WTC11 (cell line): ENCODE measurements around the gene SCIN. TPM values are rescaled to one million over a fixed set of nuclear protein-coding genes. Genes with fewer than 3 reads are reported as not detected.

ENCODE experiments used
- ATAC-seq: fragments of 200-7000 bp; cut with Tn5 transposase; 2 replicates; pipeline ENCODE4 v1.10.0; 2021; ENCODE audit warnings: mild to moderate bottlenecking, moderate library complexity
- CTCF ChIA-PET: fragments of 300-600 bp; sonication (Branson Sonifier 250); formaldehyde crosslinking; loops from one replicate; lab custom pipeline; 2021; ENCODE audit warnings: antibody characterized with exemption; lab: Charles Lee
- POLR2A ChIA-PET: fragments of 350-600 bp; sonication (Branson Sonifier 250); formaldehyde crosslinking; loops from one replicate; lab custom pipeline; 2021; ENCODE audit warnings: antibody characterized with exemption; lab: Charles Lee
- DNase-seq: peaks from one replicate; pipeline ENCODE4 v3.0.0; 2021; ENCODE audit warnings: low spot score
- H3K27ac Mint-ChIP-seq: 2 replicates; pipeline ENCODE4 v1.8.0; 2021; ENCODE audit warnings: mixed read lengths
- H3K27me3 Mint-ChIP-seq: 2 replicates; pipeline ENCODE4 v1.8.0; 2021; ENCODE audit warnings: low read depth, mild to moderate bottlenecking, moderate library complexity, mixed read lengths
- H3K36me3 Mint-ChIP-seq: 2 replicates; pipeline ENCODE4 v1.8.0; 2021; ENCODE audit warnings: mixed read lengths
- H3K4me1 Mint-ChIP-seq: 2 replicates; pipeline ENCODE4 v1.8.0; 2022; ENCODE audit warnings: mixed read lengths
- H3K4me3 Mint-ChIP-seq: 2 replicates; pipeline ENCODE4 v1.8.0; 2021; ENCODE audit warnings: mild to moderate bottlenecking, moderate library complexity, mixed read lengths
- H3K9me3 Mint-ChIP-seq: 2 replicates; pipeline ENCODE4 v1.8.0; 2021; ENCODE audit warnings: mixed read lengths
- ATF3 ChIP-seq: sonication (generic); formaldehyde crosslinking; conservative IDR thresholded peaks from 2 replicates; pipeline ENCODE4 v1.8.1; 2022; ENCODE audit warnings: mild to moderate bottlenecking, missing genetic modification reagents
- CBFB ChIP-seq: sonication (generic); formaldehyde crosslinking; IDR thresholded peaks from 2 replicates; pipeline ENCODE4 v1.8.1; 2022; ENCODE audit warnings: mild to moderate bottlenecking, low read depth, missing genetic modification reagents
- ELF4 ChIP-seq: sonication (generic); formaldehyde crosslinking; IDR thresholded peaks from 2 replicates; pipeline ENCODE4 v1.8.1; 2022; ENCODE audit warnings: low read depth, mild to moderate bottlenecking, moderate library complexity, missing genetic modification reagents
- FOXK1 ChIP-seq: sonication (generic); formaldehyde crosslinking; IDR thresholded peaks from 2 replicates; pipeline ENCODE4 v1.8.0; 2022; ENCODE audit warnings: mild to moderate bottlenecking, moderate library complexity, missing genetic modification reagents
- FOXP1 ChIP-seq: sonication (generic); formaldehyde crosslinking; IDR thresholded peaks from 2 replicates; pipeline ENCODE4 v1.8.0; 2022; ENCODE audit warnings: missing genetic modification reagents, mild to moderate bottlenecking, moderate library complexity, borderline replicate concordance
- GABPB1 ChIP-seq: sonication (generic); formaldehyde crosslinking; IDR thresholded peaks from 2 replicates; pipeline ENCODE4 v1.8.1; 2023; ENCODE audit warnings: mild to moderate bottlenecking, missing genetic modification reagents
- GTF2I ChIP-seq: fragments of 250-450 bp; sonication (Bioruptor Pico); conservative IDR thresholded peaks from 2 replicates; pipeline ENCODE4 v1.4.0; 2021; ENCODE audit warnings: mild to moderate bottlenecking
- HMGA2 ChIP-seq: fragments of 250-450 bp; sonication (Bioruptor Pico); IDR thresholded peaks from 2 replicates; pipeline ENCODE4 v1.4.0; 2021; ENCODE audit warnings: mild to moderate bottlenecking, moderate library complexity
- IRF2 ChIP-seq: sonication (generic); formaldehyde crosslinking; IDR thresholded peaks from 2 replicates; pipeline ENCODE4 v1.8.0; 2022; ENCODE audit warnings: low read depth, missing genetic modification reagents, borderline replicate concordance
- JAZF1 ChIP-seq: fragments of 250-450 bp; sonication (Bioruptor Pico); IDR thresholded peaks from 2 replicates; pipeline ENCODE4 v1.9.0; 2021; ENCODE audit warnings: moderate library complexity, mild to moderate bottlenecking, inconsistent platforms
- JUN ChIP-seq: sonication (generic); formaldehyde crosslinking; IDR thresholded peaks from 2 replicates; pipeline ENCODE4 v1.8.0; 2023; ENCODE audit warnings: mild to moderate bottlenecking, missing genetic modification reagents
- KAT7 ChIP-seq: sonication (generic); formaldehyde crosslinking; IDR thresholded peaks from 2 replicates; pipeline ENCODE4 v1.8.1; 2023; ENCODE audit warnings: missing genetic modification reagents, mild to moderate bottlenecking, borderline replicate concordance
- NFATC4 ChIP-seq: fragments of 250-450 bp; sonication (Bioruptor Pico); IDR thresholded peaks from 2 replicates; pipeline ENCODE4 v1.9.0; 2021; ENCODE audit warnings: mild to moderate bottlenecking
- NR2C2 ChIP-seq: sonication (generic); formaldehyde crosslinking; IDR thresholded peaks from 2 replicates; pipeline ENCODE4 v1.8.0; 2022; ENCODE audit warnings: mild to moderate bottlenecking, missing genetic modification reagents
- PRRX2 ChIP-seq: fragments of 250-450 bp; sonication (Bioruptor Pico); IDR thresholded peaks from 2 replicates; pipeline ENCODE4 v1.8.0; 2021; ENCODE audit warnings: mild to moderate bottlenecking
- SMAD4 ChIP-seq: sonication (generic); formaldehyde crosslinking; IDR thresholded peaks from 2 replicates; pipeline ENCODE4 v1.8.0; 2022; ENCODE audit warnings: mild to moderate bottlenecking, missing genetic modification reagents
- SP1 ChIP-seq: sonication (generic); formaldehyde crosslinking; conservative IDR thresholded peaks from 2 replicates; pipeline ENCODE4 v1.8.1; 2022; ENCODE audit warnings: missing genetic modification reagents
- USF2 ChIP-seq: sonication (generic); formaldehyde crosslinking; IDR thresholded peaks from 2 replicates; pipeline ENCODE4 v1.8.1; 2023; ENCODE audit warnings: mild to moderate bottlenecking, missing genetic modification reagents, moderate library complexity
- ZBTB21 ChIP-seq: sonication (generic); formaldehyde crosslinking; IDR thresholded peaks from 2 replicates; pipeline ENCODE4 v1.8.1; 2023; ENCODE audit warnings: mild to moderate bottlenecking, missing genetic modification reagents, borderline replicate concordance
- ZNF121 ChIP-seq: sonication (generic); formaldehyde crosslinking; IDR thresholded peaks from 2 replicates; pipeline ENCODE4 v1.8.0; 2023; ENCODE audit warnings: missing genetic modification reagents
- ZNF416 ChIP-seq: fragments of 250-450 bp; sonication (Bioruptor Pico); IDR thresholded peaks from 2 replicates; pipeline ENCODE4 v1.9.0; 2021; ENCODE audit warnings: mild to moderate bottlenecking, inconsistent platforms
- ZNF423 ChIP-seq: fragments of 250-450 bp; sonication (Bioruptor Pico); IDR thresholded peaks from 2 replicates; pipeline ENCODE4 v2.1.2; 2022; ENCODE audit warnings: mild to moderate bottlenecking, moderate library complexity
- ZNF425 ChIP-seq: fragments of 250-450 bp; sonication (Bioruptor Pico); conservative IDR thresholded peaks from 2 replicates; pipeline ENCODE4 v1.9.0; 2021; ENCODE audit warnings: mild to moderate bottlenecking
- ZNF671 ChIP-seq: fragments of 250-450 bp; sonication (Bioruptor Pico); IDR thresholded peaks from 2 replicates; pipeline ENCODE4 v1.8.0; 2021; ENCODE audit warnings: mild to moderate bottlenecking
- total RNA-seq: library from RNA; stranded (reverse); gene quantifications from 3 replicates; pipeline ENCODE4 v1.2.3, GENCODE V29; 2021
- TF ChIP-seq, protein P1 (sequence below): sonication (generic); formaldehyde crosslinking; IDR thresholded peaks from 2 replicates; pipeline ENCODE4 v1.8.0; 2023; ENCODE audit warnings: missing genetic modification reagents, mild to moderate bottlenecking, borderline replicate concordance
- TF ChIP-seq, protein P2 (sequence below): fragments of 250-450 bp; sonication (Bioruptor Pico); IDR thresholded peaks from 2 replicates; pipeline ENCODE4 v1.8.0; 2021; ENCODE audit warnings: mild to moderate bottlenecking
- TF ChIP-seq, protein P3 (sequence below): sonication (generic); formaldehyde crosslinking; IDR thresholded peaks from 2 replicates; pipeline ENCODE4 v1.8.0; 2022; ENCODE audit warnings: mild to moderate bottlenecking, missing genetic modification reagents

SCIN gene
- total RNA-seq, 1 experiment from 2014 or later, result 0.98 TPM

- no peak overlapping the region for H3K4me3 Mint-ChIP-seq
- no peaks in the 10 kb centered on the region for H3K27me3 Mint-ChIP-seq
- no peak for TF ChIP-seq JUN (CRISPR knock-in tag)
- TF ChIP-seq FOXK1 (CRISPR knock-in tag), result no peak
- TF ChIP-seq USF2 (CRISPR knock-in tag), result no peak
- TF ChIP-seq FOXP1 (CRISPR knock-in tag), result no peak
- no peak for TF ChIP-seq CBFB (CRISPR knock-in tag)
- TF ChIP-seq, protein P1, sequence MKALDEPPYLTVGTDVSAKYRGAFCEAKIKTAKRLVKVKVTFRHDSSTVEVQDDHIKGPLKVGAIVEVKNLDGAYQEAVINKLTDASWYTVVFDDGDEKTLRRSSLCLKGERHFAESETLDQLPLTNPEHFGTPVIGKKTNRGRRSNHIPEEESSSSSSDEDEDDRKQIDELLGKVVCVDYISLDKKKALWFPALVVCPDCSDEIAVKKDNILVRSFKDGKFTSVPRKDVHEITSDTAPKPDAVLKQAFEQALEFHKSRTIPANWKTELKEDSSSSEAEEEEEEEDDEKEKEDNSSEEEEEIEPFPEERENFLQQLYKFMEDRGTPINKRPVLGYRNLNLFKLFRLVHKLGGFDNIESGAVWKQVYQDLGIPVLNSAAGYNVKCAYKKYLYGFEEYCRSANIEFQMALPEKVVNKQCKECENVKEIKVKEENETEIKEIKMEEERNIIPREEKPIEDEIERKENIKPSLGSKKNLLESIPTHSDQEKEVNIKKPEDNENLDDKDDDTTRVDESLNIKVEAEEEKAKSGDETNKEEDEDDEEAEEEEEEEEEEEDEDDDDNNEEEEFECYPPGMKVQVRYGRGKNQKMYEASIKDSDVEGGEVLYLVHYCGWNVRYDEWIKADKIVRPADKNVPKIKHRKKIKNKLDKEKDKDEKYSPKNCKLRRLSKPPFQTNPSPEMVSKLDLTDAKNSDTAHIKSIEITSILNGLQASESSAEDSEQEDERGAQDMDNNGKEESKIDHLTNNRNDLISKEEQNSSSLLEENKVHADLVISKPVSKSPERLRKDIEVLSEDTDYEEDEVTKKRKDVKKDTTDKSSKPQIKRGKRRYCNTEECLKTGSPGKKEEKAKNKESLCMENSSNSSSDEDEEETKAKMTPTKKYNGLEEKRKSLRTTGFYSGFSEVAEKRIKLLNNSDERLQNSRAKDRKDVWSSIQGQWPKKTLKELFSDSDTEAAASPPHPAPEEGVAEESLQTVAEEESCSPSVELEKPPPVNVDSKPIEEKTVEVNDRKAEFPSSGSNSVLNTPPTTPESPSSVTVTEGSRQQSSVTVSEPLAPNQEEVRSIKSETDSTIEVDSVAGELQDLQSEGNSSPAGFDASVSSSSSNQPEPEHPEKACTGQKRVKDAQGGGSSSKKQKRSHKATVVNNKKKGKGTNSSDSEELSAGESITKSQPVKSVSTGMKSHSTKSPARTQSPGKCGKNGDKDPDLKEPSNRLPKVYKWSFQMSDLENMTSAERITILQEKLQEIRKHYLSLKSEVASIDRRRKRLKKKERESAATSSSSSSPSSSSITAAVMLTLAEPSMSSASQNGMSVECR (CRISPR knock-in tag), result no peak
- no peak for TF ChIP-seq JAZF1 (CRISPR knock-in tag)
- no peak for TF ChIP-seq HMGA2
- TF ChIP-seq ZBTB21 (CRISPR knock-in tag), result no peak
- TF ChIP-seq GABPB1 (CRISPR knock-in tag), result no peak
- no peak for TF ChIP-seq ZNF121 (CRISPR knock-in tag)
- TF ChIP-seq ZNF423 (CRISPR knock-in tag), result no peak
- no peak for TF ChIP-seq ELF4 (CRISPR knock-in tag)
- TF ChIP-seq, protein P2, sequence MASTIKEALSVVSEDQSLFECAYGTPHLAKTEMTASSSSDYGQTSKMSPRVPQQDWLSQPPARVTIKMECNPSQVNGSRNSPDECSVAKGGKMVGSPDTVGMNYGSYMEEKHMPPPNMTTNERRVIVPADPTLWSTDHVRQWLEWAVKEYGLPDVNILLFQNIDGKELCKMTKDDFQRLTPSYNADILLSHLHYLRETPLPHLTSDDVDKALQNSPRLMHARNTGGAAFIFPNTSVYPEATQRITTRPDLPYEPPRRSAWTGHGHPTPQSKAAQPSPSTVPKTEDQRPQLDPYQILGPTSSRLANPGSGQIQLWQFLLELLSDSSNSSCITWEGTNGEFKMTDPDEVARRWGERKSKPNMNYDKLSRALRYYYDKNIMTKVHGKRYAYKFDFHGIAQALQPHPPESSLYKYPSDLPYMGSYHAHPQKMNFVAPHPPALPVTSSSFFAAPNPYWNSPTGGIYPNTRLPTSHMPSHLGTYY, result no peak
- no peak for TF ChIP-seq GTF2I (CRISPR knock-in tag)
- no peak for TF ChIP-seq ZNF671 (CRISPR knock-in tag)
- TF ChIP-seq, protein P3, sequence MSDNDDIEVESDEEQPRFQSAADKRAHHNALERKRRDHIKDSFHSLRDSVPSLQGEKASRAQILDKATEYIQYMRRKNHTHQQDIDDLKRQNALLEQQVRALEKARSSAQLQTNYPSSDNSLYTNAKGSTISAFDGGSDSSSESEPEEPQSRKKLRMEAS (CRISPR knock-in tag), result no peak
- no peak for TF ChIP-seq PRRX2 (CRISPR knock-in tag)
- TF ChIP-seq ZNF416 (CRISPR knock-in tag), result no peak
- TF ChIP-seq, all 79 proteins: peak for 0
- no peak for DNase-seq
- POLR2A ChIA-PET, result no interaction called here
- CTCF ChIA-PET, result no interaction called here
- ATAC-seq, result no peak
- H3K36me3 Mint-ChIP-seq, result no peaks in the 10 kb centered on the region
- H3K4me1 Mint-ChIP-seq, result no peaks in the 10 kb centered on the region
- no peak overlapping the region for H3K27ac Mint-ChIP-seq
- H3K9me3 Mint-ChIP-seq, result 0 out of 2 replicates have a peak, but pooled peaks cover 4% of the 10 kb centered on the region
These were observed 14.4 kb downstream of the SCIN start for GRCh38 chr7:12584930-12585329.

DNA sequence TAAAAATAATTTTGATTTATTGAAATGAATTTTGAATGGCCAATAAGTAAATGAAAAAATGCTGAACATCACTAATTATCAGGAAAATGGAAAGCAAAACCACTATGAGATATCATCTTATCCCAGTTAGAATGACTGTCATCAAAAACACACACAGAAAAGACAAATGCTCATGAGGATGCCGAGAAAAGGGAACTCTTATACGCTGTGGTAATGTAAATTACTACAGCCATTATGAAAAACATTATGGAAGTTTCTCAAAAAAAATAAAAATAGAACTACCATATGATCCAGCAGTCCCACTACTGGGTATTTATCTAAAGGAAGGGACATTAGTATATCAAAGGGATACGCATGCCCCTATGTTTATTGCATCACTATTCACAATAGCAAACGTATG lies 15.8 kb downstream of the SCIN start:
- no peaks in the 10 kb centered on the region for H3K36me3 Mint-ChIP-seq
- no peaks in the 10 kb centered on the region for H3K4me1 Mint-ChIP-seq
- DNase-seq (no peak), ATAC-seq (no peak)
- POLR2A ChIA-PET, result no interaction called here
- H3K27me3 Mint-ChIP-seq, result no peaks in the 10 kb centered on the region
- CTCF ChIA-PET, result interaction anchor here (0.7 kb wide), 1 partner anchor 67 kb away, joined by 3 read pairs; no protein-coding TSS in a partner anchor
- no peak overlapping the region for H3K4me3 Mint-ChIP-seq
- H3K27ac Mint-ChIP-seq, result no peak overlapping the region
- H3K9me3 Mint-ChIP-seq, result 0 out of 2 replicates have a peak, but pooled peaks cover 4% of the 10 kb centered on the region
- TF ChIP-seq ZBTB21 (CRISPR knock-in tag) (no peak), CBFB (CRISPR knock-in tag) (no peak), NFATC4 (CRISPR knock-in tag) (no peak), SP1 (CRISPR knock-in tag) (no peak), IRF2 (CRISPR knock-in tag) (no peak), NR2C2 (CRISPR knock-in tag) (no peak), ATF3 (no peak), KAT7 (CRISPR knock-in tag) (no peak), ZNF425 (CRISPR knock-in tag) (no peak), SMAD4 (CRISPR knock-in tag) (no peak)
- TF ChIP-seq, protein P2, result no peak
